ENCODE data around the gene UBE2J2.
"Not testable (repeated sequence)": the region's sequence is repeated elsewhere in the genome, so short reads cannot be mapped to it uniquely, and the experiment has no call there.

The UBE2J2 gene

DNA sequence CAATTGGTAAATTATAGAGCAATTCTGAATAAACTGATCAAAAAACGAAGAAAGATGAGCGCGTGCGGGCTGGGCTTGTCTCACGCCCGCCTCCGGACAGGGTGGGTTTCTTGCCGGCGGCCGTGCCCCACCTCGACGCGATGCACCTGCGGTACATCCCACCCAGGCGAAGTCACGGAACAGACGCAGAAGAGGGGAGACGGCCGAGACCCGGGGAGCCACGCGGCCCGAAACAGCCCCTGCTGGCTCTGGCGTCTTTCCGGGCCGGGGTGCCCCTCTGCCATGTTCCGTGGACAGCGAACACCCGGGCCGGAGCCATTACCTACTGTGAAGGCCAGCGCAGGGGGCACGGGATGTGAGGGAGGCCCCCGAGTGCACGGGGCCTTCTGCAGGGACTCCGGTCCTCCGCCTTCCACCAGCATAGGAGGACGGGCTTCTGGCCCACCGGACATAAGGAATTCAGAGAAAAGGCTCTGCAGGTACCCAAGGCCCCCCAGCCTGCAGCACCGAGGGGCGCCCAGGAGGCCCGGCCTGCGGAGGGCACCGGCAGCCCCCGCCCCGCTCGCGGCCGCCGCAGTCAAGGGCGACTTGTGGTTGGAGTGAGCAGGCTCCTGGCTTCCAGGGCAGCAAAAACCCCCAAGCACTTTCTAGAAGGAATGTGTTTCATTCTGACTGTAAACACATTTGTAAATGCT, 19.5 kb downstream of the UBE2J2 start:
- Histone ChIP-seq H3K4me3 (no peak overlapping the region), H3K9me3 (no peaks in the 10 kb centered on the region), H3K27ac (no peak overlapping the region), H3K27me3 (no peaks in the 10 kb centered on the region), H3K4me1 (no peaks in the 10 kb centered on the region), H3K36me3 (peaks cover 33 to 76% (median 59%) of the 10 kb centered on the region in 3 donors)
- intact Hi-C loops (cut with DNase I; ENCODE audit: low total_unique reads), result no loop called here
- DNase-seq, result no peak
- TF ChIP-seq, protein P1, sequence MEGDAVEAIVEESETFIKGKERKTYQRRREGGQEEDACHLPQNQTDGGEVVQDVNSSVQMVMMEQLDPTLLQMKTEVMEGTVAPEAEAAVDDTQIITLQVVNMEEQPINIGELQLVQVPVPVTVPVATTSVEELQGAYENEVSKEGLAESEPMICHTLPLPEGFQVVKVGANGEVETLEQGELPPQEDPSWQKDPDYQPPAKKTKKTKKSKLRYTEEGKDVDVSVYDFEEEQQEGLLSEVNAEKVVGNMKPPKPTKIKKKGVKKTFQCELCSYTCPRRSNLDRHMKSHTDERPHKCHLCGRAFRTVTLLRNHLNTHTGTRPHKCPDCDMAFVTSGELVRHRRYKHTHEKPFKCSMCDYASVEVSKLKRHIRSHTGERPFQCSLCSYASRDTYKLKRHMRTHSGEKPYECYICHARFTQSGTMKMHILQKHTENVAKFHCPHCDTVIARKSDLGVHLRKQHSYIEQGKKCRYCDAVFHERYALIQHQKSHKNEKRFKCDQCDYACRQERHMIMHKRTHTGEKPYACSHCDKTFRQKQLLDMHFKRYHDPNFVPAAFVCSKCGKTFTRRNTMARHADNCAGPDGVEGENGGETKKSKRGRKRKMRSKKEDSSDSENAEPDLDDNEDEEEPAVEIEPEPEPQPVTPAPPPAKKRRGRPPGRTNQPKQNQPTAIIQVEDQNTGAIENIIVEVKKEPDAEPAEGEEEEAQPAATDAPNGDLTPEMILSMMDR (IDR thresholded peaks at IDR 0.05), result no peak

DNA sequence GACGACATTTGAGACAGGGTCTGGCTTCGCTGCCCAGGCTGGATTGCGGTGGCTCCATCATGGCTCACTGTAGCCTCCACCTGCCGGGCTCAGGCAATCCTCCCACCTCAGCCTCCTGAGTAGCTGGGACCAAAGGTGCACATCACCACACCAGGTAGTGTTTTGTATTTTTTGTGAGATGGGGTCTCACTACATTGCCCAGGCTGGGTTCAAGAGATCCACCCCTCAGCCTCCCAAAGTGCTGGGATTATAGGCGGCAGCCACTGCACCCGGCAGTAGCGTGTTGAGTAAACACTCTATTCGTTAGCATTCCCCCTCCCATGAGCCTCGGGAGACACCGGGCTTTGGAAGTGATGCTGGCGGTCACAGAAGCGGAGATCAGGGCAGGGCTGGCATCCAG, 20.3 kb downstream of the UBE2J2 start:
- Histone ChIP-seq H3K27me3 (peaks cover 0 to 4% of the 10 kb centered on the region in 2 donors), H3K27ac (no peak overlapping the region), H3K4me3 (no peak overlapping the region), H3K36me3 (peaks cover 28 to 68% (median 55%) of the 10 kb centered on the region in 3 donors), H3K9me3 (no peaks in the 10 kb centered on the region), H3K4me1 (no peaks in the 10 kb centered on the region)
- TF ChIP-seq, protein P1 (IDR thresholded peaks at IDR 0.05), result no peak
- DNase-seq, result no peak
- intact Hi-C loops (cut with DNase I; ENCODE audit: low total_unique reads), result no loop called here

DNA sequence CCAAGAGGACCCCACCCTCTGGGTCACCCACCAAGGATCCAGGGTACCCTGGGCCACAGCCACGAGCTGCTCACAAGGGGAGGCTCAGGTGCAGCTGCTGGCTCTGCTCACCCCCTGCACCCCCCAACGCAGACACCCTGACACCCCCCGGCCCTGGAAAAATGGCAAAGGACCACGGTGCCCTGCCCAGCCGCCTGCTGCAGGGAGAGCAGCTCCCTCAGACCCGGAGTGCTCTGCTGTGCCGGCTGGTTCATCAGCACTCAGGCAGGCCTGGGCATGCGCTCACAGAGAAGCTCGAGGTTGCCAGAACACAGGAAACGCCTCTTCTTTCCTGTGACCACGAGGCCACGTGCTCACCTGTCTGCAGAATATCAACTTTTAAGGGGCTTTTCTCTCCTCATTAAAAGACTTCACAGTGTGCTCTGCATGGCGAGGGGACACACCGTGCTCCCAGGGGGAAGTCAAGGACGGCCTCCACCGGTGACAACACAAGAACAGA, 22.8 kb downstream of the UBE2J2 start:
- DNase-seq, result no peak
- Histone ChIP-seq H3K4me3 (no peak overlapping the region), H3K9me3 (no peaks in the 10 kb centered on the region), H3K4me1 (peaks cover 0 to 17% (median 5%) of the 10 kb centered on the region in 4 donors), H3K27me3 (peaks cover 0 to 28% of the 10 kb centered on the region in 2 donors), H3K36me3 (peaks cover 16 to 54% (median 39%) of the 10 kb centered on the region in 3 donors), H3K27ac (no peak overlapping the region)
- TF ChIP-seq, protein P1 (IDR thresholded peaks at IDR 0.05), result no peak
- intact Hi-C loops (cut with DNase I; ENCODE audit: low total_unique reads), result no loop called here

DNA sequence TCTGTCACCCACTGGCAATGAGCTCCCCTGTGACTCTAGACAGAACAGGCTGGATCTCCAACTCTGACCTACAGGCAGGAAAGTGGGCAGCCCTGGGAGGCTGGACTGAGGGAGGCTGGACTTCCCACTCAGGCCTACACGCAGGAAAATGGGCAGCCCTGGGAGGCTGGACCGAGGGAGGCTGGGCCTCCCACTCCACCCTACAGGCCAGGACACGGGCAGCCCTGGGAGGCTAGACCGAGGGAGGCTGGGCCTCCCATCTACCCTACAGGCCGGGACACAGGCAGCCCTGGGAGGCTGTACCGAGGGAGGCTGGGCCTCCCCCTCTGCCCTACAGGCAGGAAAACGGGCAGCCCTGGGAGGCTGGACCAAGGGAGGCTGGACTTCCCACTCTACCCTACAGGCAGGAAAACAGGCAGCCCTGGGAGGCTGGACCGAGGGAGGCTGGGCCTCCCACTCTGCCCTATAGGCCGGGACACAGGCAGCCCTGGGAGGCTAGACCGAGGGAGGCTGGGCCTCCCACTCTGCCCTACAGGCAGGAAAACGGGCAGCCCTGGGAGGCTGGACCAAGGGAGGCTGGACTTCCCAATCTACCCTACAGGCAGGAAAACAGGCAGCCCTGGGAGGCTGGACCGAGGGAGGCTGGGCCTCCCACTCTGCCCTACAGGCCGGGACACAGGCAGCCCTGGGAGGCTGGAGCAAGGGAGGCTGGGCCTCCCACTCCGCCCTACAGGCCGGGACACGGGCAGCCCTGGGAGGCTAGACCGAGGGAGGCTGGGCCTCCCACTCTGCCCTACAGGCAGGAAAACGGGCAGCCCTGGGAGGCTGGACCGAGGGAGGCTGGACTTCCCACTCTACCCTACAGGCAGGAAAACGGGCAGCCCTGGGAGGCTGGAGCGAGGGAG, 25.4 kb downstream of the UBE2J2 start:
- DNase-seq; H3K27ac ChIP-seq; H3K9me3 ChIP-seq; intact Hi-C loops (cut with DNase I; ENCODE audit: low total_unique reads); H3K4me3 ChIP-seq: not testable (repeated sequence)
- Histone ChIP-seq H3K36me3 (peaks cover 0 to 28% (median 13%) of the 10 kb centered on the region in 3 donors), H3K4me1 (peaks cover 0 to 17% (median 5%) of the 10 kb centered on the region in 4 donors), H3K27me3 (peaks cover 0 to 35% of the 10 kb centered on the region in 2 donors)

DNA sequence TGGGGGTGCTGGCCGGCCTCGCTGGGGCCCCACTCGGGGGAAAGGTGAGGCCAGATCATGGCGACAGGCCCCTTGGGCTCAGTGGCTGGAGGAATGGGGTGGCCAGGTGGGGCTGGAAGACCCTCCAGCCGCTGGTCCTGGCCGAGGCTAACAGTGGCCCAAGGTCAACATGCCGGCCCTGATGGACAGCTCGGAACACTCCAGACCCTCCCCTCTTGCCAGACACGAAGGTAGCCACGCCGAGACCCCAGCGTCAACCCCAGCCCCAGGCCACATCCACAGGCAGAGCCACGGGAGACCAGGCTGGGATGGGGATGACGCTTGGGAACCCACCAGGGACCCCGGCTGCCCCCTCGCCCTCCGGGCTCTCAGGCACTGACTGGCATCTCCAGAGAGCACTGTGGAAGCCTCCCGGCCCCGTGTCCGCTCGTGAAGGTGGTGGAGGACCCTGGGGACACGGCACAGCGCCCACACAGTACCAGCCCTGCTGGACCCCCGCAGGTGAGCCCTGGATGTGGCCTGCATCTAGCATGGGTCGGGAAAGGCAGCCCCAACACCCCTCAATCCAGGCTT, 26.2 kb downstream of the UBE2J2 start:
- peaks cover 0 to 24% (median 7%) of the 10 kb centered on the region in 3 donors for H3K36me3 ChIP-seq
- intact Hi-C loops (cut with DNase I; ENCODE audit: low total_unique reads), result no loop called here
- no peak for DNase-seq
- TF ChIP-seq, protein P1 (IDR thresholded peaks at IDR 0.05), result no peak
- H3K4me3 ChIP-seq, result no peak overlapping the region
- H3K27ac ChIP-seq, result no peak overlapping the region
- peaks cover 0 to 35% of the 10 kb centered on the region in 2 donors for H3K27me3 ChIP-seq
- H3K4me1 ChIP-seq, result peaks cover 0 to 17% (median 5%) of the 10 kb centered on the region in 4 donors
- no peaks in the 10 kb centered on the region for H3K9me3 ChIP-seq

All from tibial artery (tissue), 4 donors.